SU-DHL-6 (cell line): ENCODE measurements around the gene CLPX.

Source experiments
- H2AFZ ChIP-seq: fragments of 200-600 bp; sonication (generic); 2 replicates; pipeline ENCODE4 v1.6.1; 2014; ENCODE audit warnings: low read depth, mild to moderate bottlenecking, moderate library complexity, mixed read lengths, antibody characterized with exemption, low read length; ENCODE audit not compliant: severe bottlenecking
- H3F3A ChIP-seq: fragments of 200-600 bp; shearing (Covaris generic); 2 replicates; pipeline ENCODE4 v1.6.0; 2016; ENCODE audit warnings: antibody characterized with exemption, mild to moderate bottlenecking; ENCODE audit not compliant: insufficient read depth
- H3K27ac ChIP-seq: fragments of 200-600 bp; sonication (generic); 2 replicates; pipeline ENCODE4 v1.5.1; 2016; ENCODE audit warnings: low read depth, mild to moderate bottlenecking, low read length, moderate library complexity, mixed read lengths
- H3K27me3 ChIP-seq: fragments of 200-600 bp; sonication (generic), shearing (Covaris generic); 2 replicates; pipeline ENCODE4 v1.6.0; 2014; ENCODE audit warnings: mild to moderate bottlenecking, low read length
- H3K36me3 ChIP-seq: fragments of 200-600 bp; sonication (generic); 2 replicates; pipeline ENCODE4 v1.6.1; 2014; ENCODE audit warnings: mild to moderate bottlenecking, low read length, mixed read lengths
- H3K4me2 ChIP-seq: fragments of 300-600, 200-600 bp; shearing (Covaris generic), sonication (generic); 2 replicates; pipeline ENCODE4 v1.6.0; 2014; ENCODE audit warnings: low read length, low read depth, mild to moderate bottlenecking; ENCODE audit not compliant: poor library complexity, severe bottlenecking
- H3K4me3 ChIP-seq: fragments of 200-600 bp; sonication (generic); 2 replicates; pipeline ENCODE4 v1.5.1; 2014; ENCODE audit warnings: antibody characterized with exemption, low read length, mild to moderate bottlenecking, mixed read lengths; ENCODE audit not compliant: insufficient read depth, poor library complexity, severe bottlenecking
- H3K79me2 ChIP-seq: fragments of 200-600 bp; sonication (generic); 2 replicates; pipeline ENCODE4 v1.6.1; 2014; ENCODE audit warnings: mild to moderate bottlenecking, low read length, moderate library complexity; ENCODE audit not compliant: insufficient read depth
- H3K9ac ChIP-seq: fragments of 200-600 bp; sonication (generic); 2 replicates; pipeline ENCODE4 v1.7.0; 2014; ENCODE audit warnings: mild to moderate bottlenecking, low read length
- H3K9me2 ChIP-seq: fragments of 200-600 bp; sonication (generic); replicated peaks from 2 replicates; pipeline ENCODE4 v1.6.1; 2014; ENCODE audit warnings: low read length; ENCODE audit not compliant: insufficient read depth
- H3K9me3 ChIP-seq: fragments of 200-600 bp; sonication (generic); 2 replicates; pipeline ENCODE4 v1.6.1; 2014; ENCODE audit warnings: low read length, mixed read lengths; ENCODE audit not compliant: insufficient read depth
- H4K20me1 ChIP-seq: fragments of 200-600 bp; sonication (generic); 2 replicates; pipeline ENCODE4 v1.6.1; 2014; ENCODE audit warnings: low read depth, mild to moderate bottlenecking, antibody characterized with exemption, low read length, moderate library complexity, mixed read lengths
- EZH2phosphoT487 ChIP-seq: fragments of 200-600 bp; sonication (generic), shearing (Covaris generic); conservative IDR thresholded peaks from 2 replicates; pipeline ENCODE4 v1.6.1; 2018; ENCODE audit warnings: mild to moderate bottlenecking, antibody characterized with exemption, low read length, moderate library complexity, mixed read lengths
- TF ChIP-seq, protein P1 (sequence below): fragments of 200-600 bp; sonication (generic); IDR thresholded peaks from one replicate; pipeline ENCODE4 v1.5.1; 2017; ENCODE audit warnings: antibody characterized with exemption, mild to moderate bottlenecking, low read length, moderate library complexity; ENCODE audit not compliant: insufficient read depth, poor library complexity, severe bottlenecking

The CLPX gene

GRCh38 chr15:65130941-65131340 is 54.2 kb downstream of the CLPX start:
- TF ChIP-seq, protein P1, sequence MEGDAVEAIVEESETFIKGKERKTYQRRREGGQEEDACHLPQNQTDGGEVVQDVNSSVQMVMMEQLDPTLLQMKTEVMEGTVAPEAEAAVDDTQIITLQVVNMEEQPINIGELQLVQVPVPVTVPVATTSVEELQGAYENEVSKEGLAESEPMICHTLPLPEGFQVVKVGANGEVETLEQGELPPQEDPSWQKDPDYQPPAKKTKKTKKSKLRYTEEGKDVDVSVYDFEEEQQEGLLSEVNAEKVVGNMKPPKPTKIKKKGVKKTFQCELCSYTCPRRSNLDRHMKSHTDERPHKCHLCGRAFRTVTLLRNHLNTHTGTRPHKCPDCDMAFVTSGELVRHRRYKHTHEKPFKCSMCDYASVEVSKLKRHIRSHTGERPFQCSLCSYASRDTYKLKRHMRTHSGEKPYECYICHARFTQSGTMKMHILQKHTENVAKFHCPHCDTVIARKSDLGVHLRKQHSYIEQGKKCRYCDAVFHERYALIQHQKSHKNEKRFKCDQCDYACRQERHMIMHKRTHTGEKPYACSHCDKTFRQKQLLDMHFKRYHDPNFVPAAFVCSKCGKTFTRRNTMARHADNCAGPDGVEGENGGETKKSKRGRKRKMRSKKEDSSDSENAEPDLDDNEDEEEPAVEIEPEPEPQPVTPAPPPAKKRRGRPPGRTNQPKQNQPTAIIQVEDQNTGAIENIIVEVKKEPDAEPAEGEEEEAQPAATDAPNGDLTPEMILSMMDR: no peak
- TF ChIP-seq EZH2phosphoT487: no peak
- H3K79me2 ChIP-seq: peaks cover 24% of the 10 kb centered on the region

GRCh38 chr15:65115542-65115941 is 69.6 kb downstream of the CLPX start:
- Histone ChIP-seq H3K27ac (no peak overlapping the region), H3K9ac (no peak overlapping the region), H3K79me2 (no peaks in the 10 kb centered on the region), H3K27me3 (no peaks in the 10 kb centered on the region), H2AFZ (no peak overlapping the region), H4K20me1 (no peaks in the 10 kb centered on the region), H3K36me3 (peaks cover 20% of the 10 kb centered on the region), H3K4me2 (no peak overlapping the region), H3K4me3 (no peak overlapping the region), H3K9me2 (no peaks in the 10 kb centered on the region), H3F3A (no peaks in the 10 kb centered on the region), H3K9me3 (no peaks in the 10 kb centered on the region)
- TF ChIP-seq, protein P1: no peak
- no peak for TF ChIP-seq EZH2phosphoT487

More at GRCh38 chr15:65130941-65131340, 54.2 kb downstream of the CLPX start:
- Histone ChIP-seq H2AFZ (no peak overlapping the region), H3K36me3 (0 out of 2 replicates have a peak, but pooled peaks cover 4% of the 10 kb centered on the region), H4K20me1 (no peaks in the 10 kb centered on the region), H3K9me3 (no peaks in the 10 kb centered on the region), H3K27ac (no peak overlapping the region), H3K4me3 (no peak overlapping the region), H3F3A (no peaks in the 10 kb centered on the region; the same call in 1 of the 2 replicates), H3K4me2 (no peak overlapping the region), H3K9ac (no peak overlapping the region), H3K9me2 (no peaks in the 10 kb centered on the region), H3K27me3 (no peaks in the 10 kb centered on the region)

- Histone ChIP-seq H3K27me3 (no peaks in the 10 kb centered on the region), H3K9me3 (no peaks in the 10 kb centered on the region), H3K79me2 (no peaks in the 10 kb centered on the region), H3K27ac (no peak within 1 kb of the TSS), H4K20me1 (no peaks in the 10 kb centered on the region), H3K4me3 (no peak within 1 kb of the TSS), H3K36me3 (peaks cover 20% of the 10 kb centered on the region), H3K9me2 (no peaks in the 10 kb centered on the region), H3K4me2 (no peak within 1 kb of the TSS), H3K9ac (no peak within 1 kb of the TSS), H3F3A (no peaks in the 10 kb centered on the region), H2AFZ (no peak within 1 kb of the TSS)
- TF ChIP-seq, protein P1: no peak
- no peak for TF ChIP-seq EZH2phosphoT487
These were observed 70.1 kb downstream of the CLPX start, which contains the start of gene UBAP1L for GRCh38 chr15:65115086-65115485. Gene UBAP1L, minus strand, starts transcription at chr15:65115200. Its CDS starts 8,985 bp downstream, at chr15:65106215.
